GM12875 (cell line): Measurements from ENCODE around the gene ENO4.

ENCODE experiments used
- H3K4me3 ChIP-seq: one replicate; pipeline ENCODE4 v1.5.1; 2011; ENCODE audit warnings: low read depth, low read length, control low read depth
- TF ChIP-seq, protein P1 (sequence below): IDR thresholded peaks from 2 replicates; pipeline ENCODE4 v1.5.1; 2011; ENCODE audit warnings: low read depth, mild to moderate bottlenecking, control low read depth, inconsistent platforms, low read length, moderate library complexity, borderline replicate concordance; ENCODE audit not compliant: insufficient read depth

Gene ENO4

GRCh38 chr10:116925056-116925455 is 75.8 kb downstream of the ENO4 start:
- no peak overlapping the region for H3K4me3 ChIP-seq
- TF ChIP-seq, protein P1, sequence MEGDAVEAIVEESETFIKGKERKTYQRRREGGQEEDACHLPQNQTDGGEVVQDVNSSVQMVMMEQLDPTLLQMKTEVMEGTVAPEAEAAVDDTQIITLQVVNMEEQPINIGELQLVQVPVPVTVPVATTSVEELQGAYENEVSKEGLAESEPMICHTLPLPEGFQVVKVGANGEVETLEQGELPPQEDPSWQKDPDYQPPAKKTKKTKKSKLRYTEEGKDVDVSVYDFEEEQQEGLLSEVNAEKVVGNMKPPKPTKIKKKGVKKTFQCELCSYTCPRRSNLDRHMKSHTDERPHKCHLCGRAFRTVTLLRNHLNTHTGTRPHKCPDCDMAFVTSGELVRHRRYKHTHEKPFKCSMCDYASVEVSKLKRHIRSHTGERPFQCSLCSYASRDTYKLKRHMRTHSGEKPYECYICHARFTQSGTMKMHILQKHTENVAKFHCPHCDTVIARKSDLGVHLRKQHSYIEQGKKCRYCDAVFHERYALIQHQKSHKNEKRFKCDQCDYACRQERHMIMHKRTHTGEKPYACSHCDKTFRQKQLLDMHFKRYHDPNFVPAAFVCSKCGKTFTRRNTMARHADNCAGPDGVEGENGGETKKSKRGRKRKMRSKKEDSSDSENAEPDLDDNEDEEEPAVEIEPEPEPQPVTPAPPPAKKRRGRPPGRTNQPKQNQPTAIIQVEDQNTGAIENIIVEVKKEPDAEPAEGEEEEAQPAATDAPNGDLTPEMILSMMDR, result no peak

GRCh38 chr10:116926426-116926825 is 77.1 kb downstream of the ENO4 start:
- H3K4me3 ChIP-seq, result no peak overlapping the region
- TF ChIP-seq, protein P1, result no peak

DNA sequence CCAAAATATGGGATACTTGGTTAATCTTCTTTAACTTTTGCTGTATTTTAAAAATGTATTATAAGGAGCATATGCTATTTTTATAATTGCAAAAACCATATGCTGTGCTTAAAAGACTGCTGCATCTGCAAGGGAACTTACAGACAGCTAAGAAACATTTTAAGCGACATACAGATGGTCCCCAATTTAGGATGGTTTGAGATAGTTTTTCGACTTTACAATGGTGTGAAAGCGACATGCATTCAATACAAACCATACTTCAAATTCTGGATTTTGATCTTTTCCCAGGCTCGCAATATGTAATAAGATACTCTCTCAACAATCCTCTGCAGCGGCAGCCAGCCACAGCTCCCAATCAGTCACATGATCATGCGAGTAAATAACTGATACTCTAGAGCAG is 82.5 kb downstream of the ENO4 start:
- no peak overlapping the region for H3K4me3 ChIP-seq
- TF ChIP-seq, protein P1, result no peak
